Measurements from ENCODE around the gene VSTM4. TPM values are rescaled to one million over a fixed set of nuclear protein-coding genes. Genes with fewer than 3 reads are reported as not detected.

The VSTM4 gene
- total RNA-seq, 1 experiment from 2014 or later: not detected

GRCh38 chr10:48985621-48986158, 129.6 kb downstream of the VSTM4 start:
- TF ChIP-seq CTCF (IDR thresholded peaks at IDR 0.05; ENCODE audit: insufficient read depth in 1 of 2, low read depth in 1 of 2, low read length in 1 of 2, severe bottlenecking in 1 of 2, unreplicated experiment in 1 of 2): no peak
- POLR2A ChIA-PET: no interaction called here
- no peak overlapping the region for H3K27ac Mint-ChIP-seq (ENCODE audit: unreplicated experiment)
- no peak overlapping the region for H3K4me3 Mint-ChIP-seq (ENCODE audit: unreplicated experiment)
- H3K27me3 ChIP-seq (replicated peaks; ENCODE audit: control insufficient read depth, insufficient read depth, low read length): no peaks in the 10 kb centered on the region; the same call in 1 of the 2 replicates
- H3K4me1 Mint-ChIP-seq (ENCODE audit: low read depth, unreplicated experiment): no peaks in the 10 kb centered on the region
- no peaks in the 10 kb centered on the region for H3K36me3 ChIP-seq (ENCODE audit: control insufficient read depth, insufficient read depth, low read length)
- peaks cover 15% of the 10 kb centered on the region for H3K27me3 Mint-ChIP-seq (ENCODE audit: insufficient read depth, unreplicated experiment)
- H3K4me3 ChIP-seq (ENCODE audit: low read depth, low read length): no peak overlapping the region
- intact Hi-C loops (cut with micrococcal nuclease; ENCODE audit: unreplicated experiment): loop anchor here (10.0 kb wide), 1 partner anchor 529 kb away; no protein-coding TSS in a partner anchor
- H3K9me3 ChIP-seq: no peaks in the 10 kb centered on the region
- H3K36me3 Mint-ChIP-seq (ENCODE audit: insufficient read depth, unreplicated experiment): no peaks in the 10 kb centered on the region
- H3K9me3 Mint-ChIP-seq (ENCODE audit: unreplicated experiment): no peaks in the 10 kb centered on the region
- no TSS peak for BruUV-seq (replicated peaks)
- no peaks in the 10 kb centered on the region for H3K4me1 ChIP-seq
- no peak for DNase-seq
- CTCF ChIA-PET: no interaction called here

DNA sequence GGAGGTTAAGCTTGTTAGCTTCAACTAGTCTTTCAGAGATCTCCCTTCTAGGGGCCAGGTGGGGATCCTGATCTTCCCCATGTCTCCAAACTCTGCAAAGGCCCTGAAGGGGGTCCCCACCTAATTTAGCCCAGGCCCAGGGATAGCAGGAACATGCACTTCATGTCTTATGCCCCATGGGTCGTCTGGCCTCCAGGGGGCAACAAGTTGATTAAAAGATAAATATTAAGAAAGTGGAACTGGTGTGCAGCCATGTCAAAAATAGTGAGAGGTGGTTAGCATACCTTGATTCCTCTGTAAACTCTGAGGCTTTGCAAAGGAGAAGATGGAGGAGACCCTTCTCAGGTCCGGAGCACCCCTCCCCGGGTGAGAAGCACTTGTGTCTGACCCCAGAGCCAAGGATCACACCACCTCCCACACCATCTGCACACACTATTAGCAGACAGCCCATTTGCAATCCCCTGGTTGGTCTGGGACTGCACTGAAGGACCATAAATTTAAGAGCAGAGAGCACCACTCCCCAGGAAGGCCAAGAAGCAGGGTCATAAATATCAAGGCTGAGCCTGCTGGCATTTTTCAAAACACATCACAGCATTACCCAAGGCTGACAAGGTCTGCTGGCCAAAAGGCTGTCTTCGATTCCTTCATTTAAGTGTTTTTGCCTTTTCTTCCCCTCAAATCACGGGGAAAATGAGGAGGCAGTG, 131.5 kb downstream of the VSTM4 start:
- no peak overlapping the region for H3K27ac Mint-ChIP-seq (ENCODE audit: unreplicated experiment)
- TF ChIP-seq CTCF (IDR thresholded peaks at IDR 0.05; ENCODE audit: insufficient read depth in 1 of 2, low read depth in 1 of 2, low read length in 1 of 2, severe bottlenecking in 1 of 2, unreplicated experiment in 1 of 2): no peak
- DNase-seq: no peak

GRCh38 chr10:48982584-48982983, 132.7 kb downstream of the VSTM4 start:
- Histone ChIP-seq H3K27me3 (replicated peaks; ENCODE audit: control insufficient read depth, insufficient read depth, low read length) (no peaks in the 10 kb centered on the region), H3K4me3 (ENCODE audit: low read depth, low read length) (no peak overlapping the region), H3K4me1 (no peaks in the 10 kb centered on the region), H3K36me3 (ENCODE audit: control insufficient read depth, insufficient read depth, low read length) (no peaks in the 10 kb centered on the region), H3K9me3 (no peaks in the 10 kb centered on the region)
- ChIA-PET CTCF (interaction anchor here (1.9 kb wide), 1 partner anchor 179 kb away, joined by 7 read pairs; no protein-coding TSS in a partner anchor), POLR2A (no interaction called here)
- no TSS peak for BruUV-seq (replicated peaks)
- no peak for DNase-seq
- Mint-ChIP-seq H3K27ac (ENCODE audit: unreplicated experiment) (no peak overlapping the region), H3K36me3 (ENCODE audit: insufficient read depth, unreplicated experiment) (no peaks in the 10 kb centered on the region), H3K9me3 (ENCODE audit: unreplicated experiment) (no peaks in the 10 kb centered on the region), H3K4me1 (ENCODE audit: low read depth, unreplicated experiment) (no peaks in the 10 kb centered on the region), H3K27me3 (ENCODE audit: insufficient read depth, unreplicated experiment) (peaks cover 18% of the 10 kb centered on the region), H3K4me3 (ENCODE audit: unreplicated experiment) (no peak overlapping the region)
- no peak for TF ChIP-seq CTCF (IDR thresholded peaks at IDR 0.05; ENCODE audit: insufficient read depth in 1 of 2, low read depth in 1 of 2, low read length in 1 of 2, severe bottlenecking in 1 of 2, unreplicated experiment in 1 of 2)
- intact Hi-C loops (cut with micrococcal nuclease; ENCODE audit: unreplicated experiment): loop anchor here (5.0 to 10.0 kb wide), 2 partner anchors 325 to 532 kb away; no protein-coding TSS in a partner anchor

More for the DNA sequence above, 131.5 kb downstream of the VSTM4 start:
- Histone ChIP-seq H3K27me3 (replicated peaks; ENCODE audit: control insufficient read depth, insufficient read depth, low read length) (no peaks in the 10 kb centered on the region; the same call in 1 of the 2 replicates), H3K36me3 (ENCODE audit: control insufficient read depth, insufficient read depth, low read length) (no peaks in the 10 kb centered on the region), H3K4me3 (ENCODE audit: low read depth, low read length) (no peak overlapping the region), H3K4me1 (no peaks in the 10 kb centered on the region), H3K9me3 (no peaks in the 10 kb centered on the region)
- BruUV-seq (replicated peaks): no TSS peak
- H3K27me3 Mint-ChIP-seq (ENCODE audit: insufficient read depth, unreplicated experiment): peaks cover 15% of the 10 kb centered on the region
- ChIA-PET POLR2A (no interaction called here), CTCF (interaction anchor here (0.6 to 0.7 kb wide), 2 partner anchors 263 to 423 kb away, joined by 3 read pairs; no protein-coding TSS in a partner anchor)
- H3K36me3 Mint-ChIP-seq (ENCODE audit: insufficient read depth, unreplicated experiment): no peaks in the 10 kb centered on the region
- intact Hi-C loops (cut with micrococcal nuclease; ENCODE audit: unreplicated experiment): loop anchor here (5.0 to 10.0 kb wide), 2 partner anchors 326 to 531 kb away; no protein-coding TSS in a partner anchor
- H3K4me3 Mint-ChIP-seq (ENCODE audit: unreplicated experiment): no peak overlapping the region
- no peaks in the 10 kb centered on the region for H3K9me3 Mint-ChIP-seq (ENCODE audit: unreplicated experiment)
- H3K4me1 Mint-ChIP-seq (ENCODE audit: low read depth, unreplicated experiment): no peaks in the 10 kb centered on the region
